HG02588 (cell line): ENCODE measurements around the gene GFPT2.
A peak's percentile ranks its signal among the peaks of the same experiment; 100 is the strongest.

Experiments used
- ATAC-seq: cut with Tn5 transposase; IDR thresholded peaks from one replicate; pipeline ENCODE4 v1.9.1; 2021; ENCODE audit warnings: mild to moderate bottlenecking, moderate library complexity; ENCODE audit not compliant: unreplicated experiment

The GFPT2 gene

DNA sequence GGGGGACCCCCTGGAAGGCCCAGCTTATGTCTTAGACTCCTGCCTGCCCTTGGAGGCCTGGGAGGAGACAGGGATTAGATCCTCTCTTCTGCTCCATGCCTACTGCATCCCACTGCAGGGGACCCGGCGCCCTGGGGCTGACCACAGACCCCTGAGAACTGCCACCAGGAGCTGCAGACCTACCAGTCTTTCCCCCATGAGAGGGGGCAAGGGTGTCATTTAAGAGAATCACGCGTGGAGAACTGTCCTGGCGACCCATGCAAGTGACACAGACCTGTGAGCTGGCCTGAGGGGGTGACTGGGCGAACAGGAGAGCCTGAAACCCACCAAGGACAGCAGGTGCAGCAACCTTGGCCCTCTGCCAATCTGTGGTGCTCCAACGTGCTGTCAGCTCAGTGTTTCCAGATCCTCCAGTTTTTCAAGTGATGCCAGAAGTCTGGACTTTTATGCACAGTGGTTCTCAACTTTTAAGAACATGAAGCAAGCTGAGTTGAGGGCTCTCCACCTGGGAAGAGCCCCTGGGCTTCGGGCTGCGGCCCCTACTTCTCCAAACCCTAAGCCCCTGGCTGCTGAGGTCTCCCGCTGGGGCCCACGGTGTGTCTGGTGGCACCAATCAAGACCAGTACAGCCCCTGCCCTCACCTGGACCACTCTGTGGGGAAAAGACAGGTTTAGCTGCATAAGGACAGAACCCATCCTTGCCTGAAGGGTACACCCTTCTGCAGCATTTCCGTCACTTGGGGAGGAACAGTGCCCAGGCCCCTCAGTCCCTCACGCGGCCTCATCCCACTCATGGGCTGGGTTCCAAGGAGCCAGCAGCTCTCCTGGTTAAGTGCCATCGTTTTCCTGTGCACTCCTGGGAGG lies 18.2 kb downstream of the GFPT2 start:
- no peak for ATAC-seq

DNA sequence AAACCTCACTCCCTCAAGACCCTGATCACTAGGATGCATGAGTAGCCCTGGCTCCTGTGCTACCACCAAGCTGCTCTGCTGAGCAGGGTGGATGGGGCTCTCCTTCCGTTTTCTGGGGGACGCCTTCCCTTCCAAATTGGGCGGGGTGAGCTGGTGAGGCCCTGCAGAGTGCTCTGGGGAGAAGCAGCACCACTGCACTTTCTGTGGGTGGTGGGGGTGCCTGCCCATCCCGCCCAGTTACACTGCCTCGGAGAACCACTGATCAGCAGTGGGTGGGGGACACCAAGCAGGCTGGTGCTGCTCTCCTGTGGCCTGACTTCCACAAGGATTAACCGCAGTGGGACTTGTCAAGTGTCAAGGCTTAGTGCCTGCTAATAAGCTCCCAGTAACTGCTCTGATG lies 19.0 kb downstream of the GFPT2 start:
- ATAC-seq = no peak

GRCh38 chr5:180333661-180334060 lies 19.5 kb downstream of the GFPT2 start:
- ATAC-seq = no peak

DNA sequence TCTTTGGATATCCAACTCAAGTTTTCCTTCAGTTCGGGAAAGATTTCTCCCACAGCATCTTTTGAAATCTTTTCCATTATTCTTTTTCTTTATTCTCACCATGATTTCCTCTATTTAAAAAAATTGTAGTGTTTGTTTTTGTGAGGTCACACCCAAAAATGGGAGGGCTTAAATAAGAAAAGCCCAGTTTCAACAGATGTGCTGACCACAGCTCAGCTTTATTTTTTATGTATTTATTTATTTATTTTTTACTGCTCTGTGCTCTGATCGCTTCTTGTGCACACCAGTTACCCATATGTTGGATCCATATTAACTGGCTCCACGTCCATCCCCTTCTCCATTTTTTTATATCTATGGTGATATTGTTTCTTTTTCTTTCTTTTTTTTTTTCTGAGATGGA lies 20.3 kb downstream of the GFPT2 start:
- no peak for ATAC-seq

DNA sequence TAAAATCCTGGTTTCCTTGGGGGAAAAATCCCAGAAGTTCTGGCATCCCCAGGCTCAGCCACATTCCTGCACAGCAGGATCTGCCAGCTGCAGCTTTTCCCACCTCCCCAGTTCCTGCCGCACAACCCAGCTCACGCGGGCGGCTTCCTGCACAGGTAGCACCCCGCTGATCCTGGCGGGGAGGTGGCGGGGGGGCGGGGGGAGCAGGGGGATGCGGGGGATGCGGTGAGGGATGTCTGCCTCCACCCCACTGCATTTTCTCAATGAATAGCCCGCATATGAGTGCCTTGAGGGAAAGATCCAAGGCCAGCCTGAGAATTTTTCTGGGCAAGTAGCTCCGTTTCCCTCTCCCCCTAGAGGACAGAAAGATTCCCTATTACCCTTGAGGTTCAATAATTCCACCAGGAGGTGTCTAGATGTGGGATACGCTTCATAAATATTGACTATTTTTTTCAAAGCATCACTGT lies 21.1 kb downstream of the GFPT2 start:
- no peak for ATAC-seq

GRCh38 chr5:180331647-180331950 lies 21.5 kb downstream of the GFPT2 start:
- no peak for ATAC-seq

DNA sequence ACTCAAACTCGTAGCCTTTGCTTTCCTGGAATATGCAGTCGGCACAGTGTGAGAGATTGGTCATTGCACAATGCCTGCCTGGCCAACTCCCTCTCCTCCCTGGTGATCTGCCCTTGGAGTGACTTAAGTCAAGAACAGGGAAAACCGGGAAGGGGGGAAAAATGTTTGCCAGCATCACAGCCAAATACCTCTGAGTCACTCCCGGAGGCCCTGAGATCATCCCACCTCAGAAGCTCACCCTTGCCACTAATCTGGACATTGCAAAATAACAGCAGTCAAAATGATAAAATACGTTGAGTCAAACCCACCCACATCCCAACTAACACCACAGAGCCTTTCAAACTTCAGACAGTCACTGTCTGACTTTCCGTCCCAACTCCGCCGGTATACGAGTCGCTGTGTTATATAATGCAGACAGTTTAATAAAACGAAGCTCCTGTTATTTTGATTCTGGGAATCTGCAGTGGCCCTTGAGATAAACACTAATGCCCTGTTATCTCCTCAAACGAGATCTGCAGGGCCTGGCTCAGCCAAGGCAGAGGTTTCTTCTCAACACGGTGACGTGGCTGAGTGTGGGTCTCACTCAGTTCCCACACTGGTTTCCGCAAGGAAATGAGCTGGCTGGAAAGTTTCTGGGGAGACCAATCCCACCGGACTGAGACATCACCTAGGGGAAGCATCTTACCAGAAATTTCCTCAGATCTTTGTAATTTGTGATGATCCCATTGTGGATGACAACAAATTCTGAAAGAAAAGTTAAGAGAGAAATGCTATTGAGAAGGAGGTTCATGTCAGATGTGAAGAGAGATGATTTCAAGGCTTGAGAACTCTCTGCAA lies 22.1 kb downstream of the GFPT2 start:
- ATAC-seq = no peak

- ATAC-seq = no peak
These were observed 22.9 kb downstream of the GFPT2 start for GRCh38 chr5:180330270-180330648.

DNA sequence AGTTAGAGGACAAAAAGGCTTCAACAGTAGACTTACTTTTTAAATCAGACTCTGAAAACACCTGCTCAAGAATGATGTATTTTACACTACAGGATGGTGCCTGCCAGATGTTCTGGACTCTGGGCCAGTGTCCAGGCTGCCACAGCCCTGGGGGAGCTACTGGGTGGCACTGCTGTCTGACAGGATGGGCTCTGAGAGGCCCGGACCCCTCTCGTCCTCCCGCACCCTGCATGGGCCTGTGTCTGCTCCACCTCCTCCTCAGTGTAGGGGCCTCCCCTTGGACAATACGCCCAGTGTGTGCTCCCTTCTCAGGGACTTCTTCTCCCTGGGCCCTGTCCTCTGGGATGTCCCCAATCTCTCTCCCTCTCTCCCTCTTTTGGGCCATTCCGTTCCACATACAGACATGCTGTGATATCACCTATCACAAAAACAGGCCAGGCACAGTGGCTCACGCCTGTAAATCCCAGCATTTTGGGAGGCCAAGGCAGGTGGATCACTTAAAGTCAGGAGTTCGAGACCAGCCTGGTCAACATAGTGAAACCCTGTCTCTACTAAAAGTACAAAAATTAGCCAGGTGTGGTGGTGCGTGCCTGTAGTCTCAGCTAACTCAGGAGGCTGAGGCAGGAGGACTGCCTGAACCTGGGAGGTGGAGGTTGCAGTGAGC lies 23.4 kb downstream of the GFPT2 start:
- no peak for ATAC-seq

DNA sequence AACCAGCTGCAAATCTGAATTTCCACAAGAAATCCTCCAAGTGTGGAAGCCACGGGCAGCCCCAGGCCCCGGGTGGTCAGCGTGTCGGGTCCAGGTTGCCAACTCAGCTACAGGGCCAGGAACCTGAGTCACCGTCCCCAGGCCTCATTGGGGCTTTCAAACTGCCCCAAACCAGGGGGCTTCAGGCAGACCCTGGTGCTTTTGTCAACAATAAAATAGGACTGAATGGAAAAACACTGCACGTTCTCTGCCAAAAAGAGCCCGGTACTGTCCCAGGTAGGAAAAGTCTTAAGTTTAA lies 24.0 kb downstream of the GFPT2 start:
- no peak for ATAC-seq

- no peak for ATAC-seq
These were observed 24.6 kb downstream of the GFPT2 start for GRCh38 chr5:180328296-180329137.

- ATAC-seq = no peak
These were observed 26.1 kb downstream of the GFPT2 start for GRCh38 chr5:180326989-180327565.

GRCh38 chr5:180324601-180324950 lies 28.6 kb downstream of the GFPT2 start:
- no peak for ATAC-seq

DNA sequence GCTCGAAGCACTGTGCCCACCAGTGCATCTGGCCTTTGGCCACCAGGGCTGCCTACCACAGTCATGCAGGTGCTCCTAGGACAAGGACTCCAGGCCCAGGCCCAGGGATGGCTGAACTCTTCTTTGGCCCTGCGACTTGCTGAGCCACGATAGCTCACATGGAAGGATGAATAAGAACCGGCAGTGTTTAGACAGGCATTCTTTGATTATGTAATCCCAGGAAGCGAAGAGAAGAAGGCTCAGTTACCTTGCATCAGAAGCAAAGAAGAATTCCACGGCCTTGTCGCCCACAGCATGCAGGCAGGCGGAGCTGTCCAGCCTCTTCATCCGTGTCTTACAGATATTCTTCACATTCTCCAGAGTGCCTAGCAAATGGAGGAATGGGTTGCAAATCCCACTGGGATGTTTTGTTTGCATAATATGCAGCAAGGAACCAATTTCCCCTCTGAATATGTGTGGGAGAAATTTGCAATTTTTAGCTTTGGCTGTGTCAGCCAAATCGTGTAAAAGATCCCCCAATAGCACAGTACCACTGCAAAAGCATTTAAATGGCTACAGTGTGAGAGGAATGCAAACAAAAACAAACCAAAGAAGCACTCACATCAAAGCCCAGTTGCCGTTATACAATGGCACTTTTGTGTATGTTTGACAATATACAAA lies 29.1 kb downstream of the GFPT2 start:
- ATAC-seq = no peak

- ATAC-seq = no peak
These were observed 30.0 kb downstream of the GFPT2 start for GRCh38 chr5:180323160-180323559.

GRCh38 chr5:180318456-180319089 lies 34.6 kb downstream of the GFPT2 start:
- no peak for ATAC-seq

- ATAC-seq = no peak
These were observed 36.5 kb downstream of the GFPT2 start for GRCh38 chr5:180316586-180316985.

GRCh38 chr5:180315762-180316212 lies 37.3 kb downstream of the GFPT2 start:
- ATAC-seq = peak; percentile 60

GRCh38 chr5:180313677-180314505 lies 39.2 kb downstream of the GFPT2 start:
- no peak for ATAC-seq
